NCI-H1417 treated with DMSO at 0.1 percent for 48 hours (cell line): ENCODE measurements around the gene C21orf91.
"Not testable (repeated sequence)": the region's sequence is repeated elsewhere in the genome, so short reads cannot be mapped to it uniquely, and the experiment has no call there.

ENCODE experiments used
- DNase-seq: peaks from one replicate; lab custom pipeline; 2025; lab: John Stamatoyannopoulos, UW

Gene C21orf91

GRCh38 chr21:17777072-17777765, 41.9 kb downstream of the C21orf91 start:
- no peak for DNase-seq

- no peak for DNase-seq
Measured at GRCh38 chr21:17775431-17776126, 43.6 kb downstream of the C21orf91 start.

GRCh38 chr21:17775021-17775420, 44.1 kb downstream of the C21orf91 start:
- not testable (repeated sequence) for DNase-seq

GRCh38 chr21:17769447-17769845, 49.7 kb downstream of the C21orf91 start:
- DNase-seq = no peak

- DNase-seq = no peak
Measured at GRCh38 chr21:17768840-17769446, 50.2 kb downstream of the C21orf91 start.

- no peak for DNase-seq
Measured at GRCh38 chr21:17765207-17765606, 53.9 kb downstream of the C21orf91 start.

GRCh38 chr21:17763288-17764037, 55.7 kb downstream of the C21orf91 start:
- DNase-seq = no peak

GRCh38 chr21:17759511-17760178, 59.5 kb downstream of the C21orf91 start:
- DNase-seq = no peak

- no peak for DNase-seq
Measured at GRCh38 chr21:17758683-17759082, 60.5 kb downstream of the C21orf91 start.

- no peak for DNase-seq
Measured at GRCh38 chr21:17757671-17758070, 61.5 kb downstream of the C21orf91 start.

GRCh38 chr21:17753736-17754135, 65.4 kb downstream of the C21orf91 start:
- DNase-seq = no peak

GRCh38 chr21:17752171-17752570, 67.0 kb downstream of the C21orf91 start:
- DNase-seq = no peak

- DNase-seq = no peak
Measured at GRCh38 chr21:17746920-17747319, 72.2 kb downstream of the C21orf91 start.

- DNase-seq = no peak
Measured at GRCh38 chr21:17745086-17745485, 74.1 kb downstream of the C21orf91 start.

GRCh38 chr21:17742940-17743592, 76.1 kb downstream of the C21orf91 start:
- DNase-seq = no peak

- no peak for DNase-seq
Measured at GRCh38 chr21:17742181-17742580, 77.0 kb downstream of the C21orf91 start.
